HepG2 (cell line): ENCODE measurements around the gene GOLGA7B. TPM values are rescaled to one million over a fixed set of nuclear protein-coding genes. Genes with fewer than 3 reads are reported as not detected.

ENCODE experiments used
- ATAC-seq: fragments of 200-7000 bp; cut with Tn5 transposase; 3 replicates; pipeline ENCODE4 v1.9.1; 2020; ENCODE audit warnings: mild to moderate bottlenecking, moderate library complexity
- BruUV-seq: library from RNA; stranded (reverse); fragments of 400-500 nt; replicated peaks from 2 replicates; lab custom pipeline; 2021; lab: Mats Ljungman, UMichigan
- CTCF ChIA-PET: fragments of 300-600 bp; formaldehyde crosslinking; extraction: SDS; loops from one replicate; lab custom pipeline; 2021; ENCODE audit warnings: low total read pairs, inconsistent platforms, low intra/inter-chr PET ratio; lab: Yijun Ruan, JAX
- POLR2A ChIA-PET: fragments of 350-600 bp; sonication (Branson Sonifier 250); formaldehyde crosslinking; loops from one replicate; lab custom pipeline; 2020; ENCODE audit warnings: antibody characterized with exemption, inconsistent platforms; lab: Yijun Ruan, JAX
- DNase-seq: peaks from one replicate; pipeline ENCODE4 v3.0.0-alpha.2; 2015; ENCODE audit warnings: low spot score
- FAIRE-seq: peaks from 3 replicates; lab custom pipeline; 2011; peaks lifted over from hg19 to GRCh38; lab: Jason Lieb, UNC
- H2AFZ ChIP-seq: one replicate; pipeline ENCODE4 v1.6.1; 2011; ENCODE audit warnings: low read length, inconsistent platforms
- H3K27ac ChIP-seq: fragments of 300-600 bp; 3 replicates; pipeline ENCODE4 v1.8.0; 2011; ENCODE audit warnings: mixed run types, mild to moderate bottlenecking, mixed read lengths, low read length, inconsistent platforms; ENCODE audit not compliant: insufficient read depth; ENCODE audit errors: extremely low read length
- H3K27me3 ChIP-seq, 2 experiments: fragments of 200-600 bp in 1 of 2; 2 replicates in 1 of 2; 3 replicates in 1 of 2; pipeline versions ENCODE4 v1.6.0 to v1.8.0; 2011; ENCODE audit warnings: low read length in 2 of 2, mild to moderate bottlenecking in 2 of 2, moderate library complexity in 2 of 2, inconsistent platforms in 1 of 2; ENCODE audit not compliant: insufficient read depth in 2 of 2, control insufficient read depth in 1 of 2
- H3K36me3 ChIP-seq, 2 experiments: fragments of 200-600 bp in 1 of 2; replicated peaks in 1 of 2; 2 replicates in 1 of 2; 3 replicates in 1 of 2; pipeline versions ENCODE4 v1.5.1 to v1.8.0; 2011; ENCODE audit warnings: low read length in 2 of 2, inconsistent platforms in 1 of 2; ENCODE audit not compliant: insufficient read depth in 2 of 2, control insufficient read depth in 1 of 2
- H3K4me1 ChIP-seq: 2 replicates; pipeline ENCODE4 v1.5.1; 2012; ENCODE audit warnings: low read length, inconsistent platforms; ENCODE audit not compliant: insufficient read depth
- H3K4me2 ChIP-seq: 2 replicates; pipeline ENCODE4 v1.6.0; 2011; ENCODE audit warnings: low read depth, low read length, inconsistent platforms
- H3K4me3 ChIP-seq, 3 experiments: fragments of 200-600 bp in 1 of 3; sonication (generic), shearing (Covaris generic) in 1 of 3; replicated peaks in 1 of 3; 2 replicates each; pipeline ENCODE4 v1.5.1; 2011 to 2016; ENCODE audit warnings: low read length in 3 of 3, inconsistent platforms in 2 of 3, low read depth in 2 of 3, mild to moderate bottlenecking in 2 of 3, control low read depth in 1 of 3, mixed read lengths in 1 of 3; ENCODE audit not compliant: insufficient read depth in 1 of 3
- H3K79me2 ChIP-seq: one replicate; pipeline ENCODE4 v1.6.1; 2011; ENCODE audit warnings: low read length, inconsistent platforms; ENCODE audit not compliant: insufficient read depth
- H3K9ac ChIP-seq: 2 replicates; pipeline ENCODE4 v1.6.0; 2011; ENCODE audit warnings: mild to moderate bottlenecking, low read depth, low read length, inconsistent platforms; ENCODE audit not compliant: insufficient read depth
- H3K9me3 ChIP-seq: 2 replicates; pipeline ENCODE4 v1.5.1; 2012; ENCODE audit warnings: mild to moderate bottlenecking, low read length
- H4K20me1 ChIP-seq: 2 replicates; pipeline ENCODE4 v1.6.0; 2011; ENCODE audit warnings: inconsistent platforms, mild to moderate bottlenecking, low read length, moderate library complexity; ENCODE audit not compliant: insufficient read depth
- ARID2 ChIP-seq: sonication (generic); formaldehyde crosslinking; IDR thresholded peaks from 2 replicates; pipeline ENCODE4 v1.8.1; 2022; ENCODE audit warnings: mild to moderate bottlenecking, missing genetic modification reagents, borderline replicate concordance
- DPF2 ChIP-seq: sonication (generic); formaldehyde crosslinking; IDR thresholded peaks from 2 replicates; pipeline ENCODE4 v1.4.0; 2020; ENCODE audit warnings: mild to moderate bottlenecking, low read depth, missing genetic modification reagents, borderline replicate concordance
- HNRNPK ChIP-seq: fragments of 200-400 bp; formaldehyde crosslinking; IDR thresholded peaks from 2 replicates; pipeline ENCODE4 v1.6.1; 2018; ENCODE audit warnings: low read length, low read depth, moderate library complexity, mild to moderate bottlenecking; ENCODE audit not compliant: poor library complexity, severe bottlenecking
- KDM6A ChIP-seq: IDR thresholded peaks from 2 replicates; pipeline ENCODE4 v1.6.1; 2016; ENCODE audit warnings: low read depth
- SRY ChIP-seq: sonication (generic); formaldehyde crosslinking; IDR thresholded peaks from 2 replicates; pipeline ENCODE4 v1.8.0; 2022; ENCODE audit warnings: mild to moderate bottlenecking, missing genetic modification reagents
- ZFP36L2 ChIP-seq: sonication (generic); formaldehyde crosslinking; IDR thresholded peaks from 2 replicates; pipeline ENCODE4 v1.4.0; 2020; ENCODE audit warnings: missing genetic modification reagents
- ZNF251 ChIP-seq: sonication (generic); formaldehyde crosslinking; IDR thresholded peaks from 2 replicates; pipeline ENCODE4 v1.9.0; 2021; ENCODE audit warnings: mild to moderate bottlenecking, missing genetic modification reagents
- ZNF883 ChIP-seq: sonication (generic); formaldehyde crosslinking; IDR thresholded peaks from 2 replicates; pipeline ENCODE4 v1.5.1; 2020; ENCODE audit warnings: mild to moderate bottlenecking, missing genetic modification reagents; ENCODE audit errors: not compliant biosample characterization
- WGBS: methylation state at CpG from one replicate; pipeline ENCODE4 v1.1.6; 2017; ENCODE audit warnings: low lambda C conversion rate; 5-methylcytosine and 5-hydroxymethylcytosine counted together
- in situ Hi-C: cut with HindIII; loops from 2 replicates; pipeline ENCODE4 v1.10.0; 2017; ENCODE audit warnings: low pct_unique_long_range_greater_than_20kb; ENCODE audit not compliant: extremely low pct_ligation_motif_present
- intact Hi-C: fragments of 100-400 bp; cut with micrococcal nuclease; formaldehyde crosslinking; loops from one replicate; pipeline ENCODE4 v1.10.0; 2022; ENCODE audit not compliant: unreplicated experiment
- polyA plus RNA-seq, 8 experiments: library from polyadenylated mRNA; depleted of rRNA in 3 of 8; stranded (reverse) in 7 of 8; unstranded in 1 of 8; fragments of >200 nt; fragmentation: Illumina TruSeq in 4 of 8; extraction: Trizol in 4 of 8; gene quantifications; 2 replicates each; pipeline versions ENCODE4 v1.2.1 to v1.2.3, GENCODE V29; 2011 to 2016; ENCODE audit warnings: low read depth in 4 of 8, missing spikeins in 1 of 8, mixed read lengths in 1 of 8; ENCODE audit not compliant: insufficient read depth in 1 of 8
- total RNA-seq, 5 experiments: library from RNA; depleted of rRNA; stranded (reverse); fragments of >200 nt; fragmentation: Illumina TruSeq; extraction: Trizol; gene quantifications; 2 replicates each; pipeline ENCODE4 v1.2.3, GENCODE V29; 2016; ENCODE audit warnings: low read depth in 1 of 5
- TF ChIP-seq, protein P1 (sequence below), 2 experiments: sonication (generic) in 1 of 2; formaldehyde crosslinking in 1 of 2; IDR thresholded peaks; 2 replicates each; pipeline versions ENCODE4 v1.4.0 to v1.6.1; 2016 to 2020; ENCODE audit warnings: borderline replicate concordance in 1 of 2, low read depth in 1 of 2, mild to moderate bottlenecking in 1 of 2, missing genetic modification reagents in 1 of 2
- TF ChIP-seq, protein P2 (sequence below): sonication (generic); formaldehyde crosslinking; IDR thresholded peaks from 2 replicates; pipeline ENCODE4 v1.4.0; 2020; ENCODE audit warnings: missing genetic modification reagents
- TF ChIP-seq, protein P3 (sequence below): IDR thresholded peaks from 2 replicates; pipeline ENCODE4 v1.6.1; 2016; ENCODE audit warnings: low read depth, borderline replicate concordance
- TF ChIP-seq, protein P4 (sequence below): sonication (generic); formaldehyde crosslinking; IDR thresholded peaks from 2 replicates; pipeline ENCODE4 v1.4.0; 2020; ENCODE audit warnings: missing genetic modification reagents, mild to moderate bottlenecking, borderline replicate concordance

The GOLGA7B gene
- total and polyA plus RNA-seq, 2 of the 13 experiments (the other 11 are each of a cell fraction or from before 2014, with no cell fraction given), result not detected

DNA sequence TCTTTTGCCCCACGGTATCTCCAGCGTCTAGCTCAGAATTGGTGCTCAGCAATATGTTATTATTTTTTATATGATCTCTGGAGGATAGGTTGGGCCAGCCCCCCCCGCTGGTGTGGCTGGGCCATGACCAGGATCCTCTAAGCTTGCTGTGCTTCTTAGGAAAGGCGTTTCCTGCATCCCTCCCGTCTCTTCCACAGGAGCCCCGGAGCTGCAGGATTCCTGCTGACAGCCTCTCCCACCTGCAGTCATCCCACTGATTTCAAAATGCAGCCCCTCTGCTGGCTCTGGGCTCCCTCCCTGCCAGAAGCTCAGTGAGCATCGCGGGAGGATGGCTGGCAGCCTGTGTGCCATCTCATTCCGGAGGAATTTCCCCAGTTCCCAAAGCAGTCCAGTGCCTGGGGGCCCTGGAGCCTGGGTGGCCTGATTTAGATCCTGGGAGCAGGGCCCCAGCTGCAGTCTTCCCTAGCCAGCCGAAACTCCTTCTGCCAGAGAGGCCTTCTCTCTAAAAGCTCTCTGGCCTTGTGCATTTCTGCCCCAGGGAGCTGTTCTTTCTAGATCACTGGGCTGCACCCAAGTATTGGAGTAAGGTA, 21.8 kb upstream of the GOLGA7B start:
- ATAC-seq (no peak), DNase-seq (no peak), FAIRE-seq (no peak)
- WGBS, result 4% methylated on average over 9 of the region's 10 CpGs
- Histone ChIP-seq H4K20me1 (no peaks in the 10 kb centered on the region), H3K4me1 (no peaks in the 10 kb centered on the region), H3K9me3 (no peaks in the 10 kb centered on the region), H2AFZ (no peak overlapping the region), H3K79me2 (no peaks in the 10 kb centered on the region), H3K4me3 (no peak overlapping the region), H3K36me3 (no peaks in the 10 kb centered on the region), H3K27me3 (peaks cover 1 to 25% of the 10 kb centered on the region in 2 experiments; a peak in 4 of 5 replicates), H3K9ac (no peak overlapping the region), H3K4me2 (no peak overlapping the region), H3K27ac (no peak overlapping the region)
- POLR2A ChIA-PET, result no interaction called here
- in situ Hi-C loops, result no loop called here
- no TSS peak for BruUV-seq
- CTCF ChIA-PET, result no interaction called here
- intact Hi-C loops, result no loop called here
- TF ChIP-seq KDM6A (no peak), SRY (CRISPR knock-in tag) (no peak), ZNF883 (CRISPR knock-in tag) (no peak), ZNF251 (CRISPR knock-in tag) (no peak), DPF2 (CRISPR knock-in tag) (no peak), ZFP36L2 (CRISPR knock-in tag) (no peak), HNRNPK (no peak), ARID2 (no peak)
- TF ChIP-seq, protein P1, sequence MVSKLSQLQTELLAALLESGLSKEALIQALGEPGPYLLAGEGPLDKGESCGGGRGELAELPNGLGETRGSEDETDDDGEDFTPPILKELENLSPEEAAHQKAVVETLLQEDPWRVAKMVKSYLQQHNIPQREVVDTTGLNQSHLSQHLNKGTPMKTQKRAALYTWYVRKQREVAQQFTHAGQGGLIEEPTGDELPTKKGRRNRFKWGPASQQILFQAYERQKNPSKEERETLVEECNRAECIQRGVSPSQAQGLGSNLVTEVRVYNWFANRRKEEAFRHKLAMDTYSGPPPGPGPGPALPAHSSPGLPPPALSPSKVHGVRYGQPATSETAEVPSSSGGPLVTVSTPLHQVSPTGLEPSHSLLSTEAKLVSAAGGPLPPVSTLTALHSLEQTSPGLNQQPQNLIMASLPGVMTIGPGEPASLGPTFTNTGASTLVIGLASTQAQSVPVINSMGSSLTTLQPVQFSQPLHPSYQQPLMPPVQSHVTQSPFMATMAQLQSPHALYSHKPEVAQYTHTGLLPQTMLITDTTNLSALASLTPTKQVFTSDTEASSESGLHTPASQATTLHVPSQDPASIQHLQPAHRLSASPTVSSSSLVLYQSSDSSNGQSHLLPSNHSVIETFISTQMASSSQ (IDR thresholded peaks at IDR 0.05; ENCODE audit: low read depth), result no peak
- TF ChIP-seq, protein P1 (CRISPR knock-in tag; IDR thresholded peaks at IDR 0.05; ENCODE audit: borderline replicate concordance), result no peak
- TF ChIP-seq, protein P2, sequence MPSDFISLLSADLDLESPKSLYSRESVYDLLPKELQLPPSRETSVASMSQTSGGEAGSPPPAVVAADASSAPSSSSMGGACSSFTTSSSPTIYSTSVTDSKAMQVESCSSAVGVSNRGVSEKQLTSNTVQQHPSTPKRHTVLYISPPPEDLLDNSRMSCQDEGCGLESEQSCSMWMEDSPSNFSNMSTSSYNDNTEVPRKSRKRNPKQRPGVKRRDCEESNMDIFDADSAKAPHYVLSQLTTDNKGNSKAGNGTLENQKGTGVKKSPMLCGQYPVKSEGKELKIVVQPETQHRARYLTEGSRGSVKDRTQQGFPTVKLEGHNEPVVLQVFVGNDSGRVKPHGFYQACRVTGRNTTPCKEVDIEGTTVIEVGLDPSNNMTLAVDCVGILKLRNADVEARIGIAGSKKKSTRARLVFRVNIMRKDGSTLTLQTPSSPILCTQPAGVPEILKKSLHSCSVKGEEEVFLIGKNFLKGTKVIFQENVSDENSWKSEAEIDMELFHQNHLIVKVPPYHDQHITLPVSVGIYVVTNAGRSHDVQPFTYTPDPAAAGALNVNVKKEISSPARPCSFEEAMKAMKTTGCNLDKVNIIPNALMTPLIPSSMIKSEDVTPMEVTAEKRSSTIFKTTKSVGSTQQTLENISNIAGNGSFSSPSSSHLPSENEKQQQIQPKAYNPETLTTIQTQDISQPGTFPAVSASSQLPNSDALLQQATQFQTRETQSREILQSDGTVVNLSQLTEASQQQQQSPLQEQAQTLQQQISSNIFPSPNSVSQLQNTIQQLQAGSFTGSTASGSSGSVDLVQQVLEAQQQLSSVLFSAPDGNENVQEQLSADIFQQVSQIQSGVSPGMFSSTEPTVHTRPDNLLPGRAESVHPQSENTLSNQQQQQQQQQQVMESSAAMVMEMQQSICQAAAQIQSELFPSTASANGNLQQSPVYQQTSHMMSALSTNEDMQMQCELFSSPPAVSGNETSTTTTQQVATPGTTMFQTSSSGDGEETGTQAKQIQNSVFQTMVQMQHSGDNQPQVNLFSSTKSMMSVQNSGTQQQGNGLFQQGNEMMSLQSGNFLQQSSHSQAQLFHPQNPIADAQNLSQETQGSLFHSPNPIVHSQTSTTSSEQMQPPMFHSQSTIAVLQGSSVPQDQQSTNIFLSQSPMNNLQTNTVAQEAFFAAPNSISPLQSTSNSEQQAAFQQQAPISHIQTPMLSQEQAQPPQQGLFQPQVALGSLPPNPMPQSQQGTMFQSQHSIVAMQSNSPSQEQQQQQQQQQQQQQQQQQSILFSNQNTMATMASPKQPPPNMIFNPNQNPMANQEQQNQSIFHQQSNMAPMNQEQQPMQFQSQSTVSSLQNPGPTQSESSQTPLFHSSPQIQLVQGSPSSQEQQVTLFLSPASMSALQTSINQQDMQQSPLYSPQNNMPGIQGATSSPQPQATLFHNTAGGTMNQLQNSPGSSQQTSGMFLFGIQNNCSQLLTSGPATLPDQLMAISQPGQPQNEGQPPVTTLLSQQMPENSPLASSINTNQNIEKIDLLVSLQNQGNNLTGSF (CRISPR knock-in tag), result no peak
- TF ChIP-seq, protein P3, sequence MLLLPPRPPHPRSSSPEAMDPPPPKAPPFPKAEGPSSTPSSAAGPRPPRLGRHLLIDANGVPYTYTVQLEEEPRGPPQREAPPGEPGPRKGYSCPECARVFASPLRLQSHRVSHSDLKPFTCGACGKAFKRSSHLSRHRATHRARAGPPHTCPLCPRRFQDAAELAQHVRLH (CRISPR knock-in tag), result no peak
- TF ChIP-seq, protein P4, sequence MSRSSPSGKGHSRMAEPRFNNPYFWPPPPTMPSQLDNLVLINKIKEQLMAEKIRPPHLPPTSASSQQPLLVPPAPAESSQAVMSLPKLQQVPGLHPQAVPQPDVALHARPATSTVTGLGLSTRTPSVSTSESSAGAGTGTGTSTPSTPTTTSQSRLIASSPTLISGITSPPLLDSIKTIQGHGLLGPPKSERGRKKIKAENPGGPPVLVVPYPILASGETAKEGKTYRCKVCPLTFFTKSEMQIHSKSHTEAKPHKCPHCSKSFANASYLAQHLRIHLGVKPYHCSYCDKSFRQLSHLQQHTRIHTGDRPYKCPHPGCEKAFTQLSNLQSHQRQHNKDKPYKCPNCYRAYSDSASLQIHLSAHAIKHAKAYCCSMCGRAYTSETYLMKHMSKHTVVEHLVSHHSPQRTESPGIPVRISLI (CRISPR knock-in tag), result no peak
